Measurements from ENCODE around the gene LSM14A.

Gene LSM14A

GRCh38 chr19:34134190-34135053 is 37.9 kb upstream of the LSM14A start:
- Histone ChIP-seq H3K18ac (ENCODE audit: low read length) (peak overlapping the region; percentile 85), H2BK120ac (ENCODE audit: insufficient read depth, low read length, poor library complexity) (peak overlapping the region; percentile 19), H2BK12ac (ENCODE audit: low read length) (no peak overlapping the region), H3K4ac (ENCODE audit: low read depth, low read length) (peak overlapping the region; percentile 69), H2AK5ac (ENCODE audit: low read length) (no peak overlapping the region), H3K4me3 (ENCODE audit: low read depth, low read length) (peak overlapping the region; percentile 80), H3K14ac (ENCODE audit: low read length) (peak overlapping the region; percentile 79), H3K9ac (ENCODE audit: low read length) (peak overlapping the region; percentile 79), H3K4me2 (ENCODE audit: low read length) (peak overlapping the region; percentile 71), H2AFZ (ENCODE audit: insufficient read depth, low read length, poor library complexity) (peak overlapping the region; percentile 96), H3K79me2 (ENCODE audit: control insufficient read depth, insufficient read depth, low read length, poor library complexity) (peaks cover 3% of the 10 kb centered on the region), H3K4me1 (ENCODE audit: control insufficient read depth in 1 of 2, insufficient read depth in 2 of 2, low read length in 2 of 2) (no peaks in the 10 kb centered on the region), H4K8ac (ENCODE audit: low read depth, low read length) (peak overlapping the region; percentile 98), H3K9me3 (ENCODE audit: insufficient read depth, low read depth, low read length) (no peaks in the 10 kb centered on the region), H2BK5ac (ENCODE audit: low read depth, low read length, poor library complexity) (peak overlapping the region; percentile 35), H3K27ac (ENCODE audit: low read depth, low read length) (peak overlapping the region; percentile 7), H4K12ac (ENCODE audit: low read depth, low read length) (peak overlapping the region; percentile 90), H3K79me1 (ENCODE audit: low read length) (peaks cover 6% of the 10 kb centered on the region), H3K27me3 (ENCODE audit: insufficient read depth, low read length) (no peaks in the 10 kb centered on the region), H4K91ac (ENCODE audit: low read depth, low read length) (peak overlapping the region; percentile 70), H3K36me3 (ENCODE audit: control insufficient read depth in 1 of 2, insufficient read depth in 2 of 2, low read length in 2 of 2) (no peaks in the 10 kb centered on the region), H3K23ac (ENCODE audit: low read length) (no peak overlapping the region)
- WGBS (ENCODE audit: extremely low coverage, insufficient coverage, insufficient read length), result no CpG with 5 or more reads among the region's 63 CpGs
- DNase-seq, result peak; percentile 64 to 79

GRCh38 chr19:34135054-34135800 is 37.1 kb upstream of the LSM14A start:
- Histone ChIP-seq H4K12ac (ENCODE audit: low read depth, low read length) (peak overlapping the region; percentile 84), H3K27me3 (ENCODE audit: insufficient read depth, low read length) (no peaks in the 10 kb centered on the region), H3K18ac (ENCODE audit: low read length) (no peak overlapping the region), H2AK5ac (ENCODE audit: low read length) (no peak overlapping the region), H2AFZ (ENCODE audit: insufficient read depth, low read length, poor library complexity) (no peak overlapping the region), H3K4me1 (ENCODE audit: control insufficient read depth in 1 of 2, insufficient read depth in 2 of 2, low read length in 2 of 2) (no peaks in the 10 kb centered on the region), H3K36me3 (ENCODE audit: control insufficient read depth in 1 of 2, insufficient read depth in 2 of 2, low read length in 2 of 2) (no peaks in the 10 kb centered on the region), H3K4ac (ENCODE audit: low read depth, low read length) (no peak overlapping the region), H3K9ac (ENCODE audit: low read length) (no peak overlapping the region), H2BK5ac (ENCODE audit: low read depth, low read length, poor library complexity) (no peak overlapping the region), H3K4me2 (ENCODE audit: low read length) (peak overlapping the region; percentile 71), H3K4me3 (ENCODE audit: low read depth, low read length) (no peak overlapping the region), H2BK120ac (ENCODE audit: insufficient read depth, low read length, poor library complexity) (no peak overlapping the region), H3K79me2 (ENCODE audit: control insufficient read depth, insufficient read depth, low read length, poor library complexity) (peaks cover 3% of the 10 kb centered on the region), H3K9me3 (ENCODE audit: insufficient read depth, low read depth, low read length) (no peaks in the 10 kb centered on the region), H4K8ac (ENCODE audit: low read depth, low read length) (peak overlapping the region; percentile 98), H3K14ac (ENCODE audit: low read length) (no peak overlapping the region), H2BK12ac (ENCODE audit: low read length) (no peak overlapping the region), H3K23ac (ENCODE audit: low read length) (no peak overlapping the region), H3K27ac (ENCODE audit: low read depth, low read length) (no peak overlapping the region), H3K79me1 (ENCODE audit: low read length) (peaks cover 6% of the 10 kb centered on the region), H4K91ac (ENCODE audit: low read depth, low read length) (no peak overlapping the region)
- DNase-seq, result peak; percentile 49 to 68
- no CpG with 5 or more reads among the region's 24 CpGs for WGBS (ENCODE audit: extremely low coverage, insufficient coverage, insufficient read length)

- no peak overlapping the region for H4K12ac ChIP-seq (ENCODE audit: low read depth, low read length)
- WGBS (ENCODE audit: extremely low coverage, insufficient coverage, insufficient read length), result no CpG with 5 or more reads among the region's 7 CpGs
- no peak overlapping the region for H2BK5ac ChIP-seq (ENCODE audit: low read depth, low read length, poor library complexity)
- H3K9ac ChIP-seq (ENCODE audit: low read length), result no peak overlapping the region
- no peak overlapping the region for H3K4me3 ChIP-seq (ENCODE audit: low read depth, low read length)
- no peak overlapping the region for H3K27ac ChIP-seq (ENCODE audit: low read depth, low read length)
- H3K14ac ChIP-seq (ENCODE audit: low read length), result no peak overlapping the region
- H2AFZ ChIP-seq (ENCODE audit: insufficient read depth, low read length, poor library complexity), result no peak overlapping the region
- H2BK120ac ChIP-seq (ENCODE audit: insufficient read depth, low read length, poor library complexity), result no peak overlapping the region
- H2BK12ac ChIP-seq (ENCODE audit: low read length), result no peak overlapping the region
- H3K4me2 ChIP-seq (ENCODE audit: low read length), result no peak overlapping the region
- peaks cover 6% of the 10 kb centered on the region for H3K79me1 ChIP-seq (ENCODE audit: low read length)
- H3K9me3 ChIP-seq (ENCODE audit: insufficient read depth, low read depth, low read length), result no peaks in the 10 kb centered on the region
- no peaks in the 10 kb centered on the region for H3K27me3 ChIP-seq (ENCODE audit: insufficient read depth, low read length)
- H3K18ac ChIP-seq (ENCODE audit: low read length), result no peak overlapping the region
- H3K36me3 ChIP-seq (ENCODE audit: control insufficient read depth in 1 of 2, insufficient read depth in 2 of 2, low read length in 2 of 2), result no peaks in the 10 kb centered on the region
- peaks cover 3% of the 10 kb centered on the region for H3K79me2 ChIP-seq (ENCODE audit: control insufficient read depth, insufficient read depth, low read length, poor library complexity)
- H2AK5ac ChIP-seq (ENCODE audit: low read length), result no peak overlapping the region
- no peak overlapping the region for H3K23ac ChIP-seq (ENCODE audit: low read length)
- H3K4ac ChIP-seq (ENCODE audit: low read depth, low read length), result no peak overlapping the region
- H3K4me1 ChIP-seq (ENCODE audit: control insufficient read depth in 1 of 2, insufficient read depth in 2 of 2, low read length in 2 of 2), result no peaks in the 10 kb centered on the region
- DNase-seq, result peak; percentile 46 to 72
- H4K91ac ChIP-seq (ENCODE audit: low read depth, low read length), result no peak overlapping the region
- H4K8ac ChIP-seq (ENCODE audit: low read depth, low read length), result no peak overlapping the region
Measured at GRCh38 chr19:34135821-34136611, 36.3 kb upstream of the LSM14A start.

- no peak overlapping the region for H2AFZ ChIP-seq (ENCODE audit: insufficient read depth, low read length, poor library complexity)
- H3K23ac ChIP-seq (ENCODE audit: low read length), result no peak overlapping the region
- no peaks in the 10 kb centered on the region for H3K79me2 ChIP-seq (ENCODE audit: control insufficient read depth, insufficient read depth, low read length, poor library complexity)
- no peak overlapping the region for H3K27ac ChIP-seq (ENCODE audit: low read depth, low read length)
- H3K4me2 ChIP-seq (ENCODE audit: low read length), result no peak overlapping the region
- H3K79me1 ChIP-seq (ENCODE audit: low read length), result no peaks in the 10 kb centered on the region
- H2BK5ac ChIP-seq (ENCODE audit: low read depth, low read length, poor library complexity), result no peak overlapping the region
- no peak overlapping the region for H4K91ac ChIP-seq (ENCODE audit: low read depth, low read length)
- no peak overlapping the region for H2BK12ac ChIP-seq (ENCODE audit: low read length)
- H2AK5ac ChIP-seq (ENCODE audit: low read length), result no peak overlapping the region
- DNase-seq, result no peak
- no peak overlapping the region for H3K4ac ChIP-seq (ENCODE audit: low read depth, low read length)
- H2BK120ac ChIP-seq (ENCODE audit: insufficient read depth, low read length, poor library complexity), result no peak overlapping the region
- peaks cover 2% of the 10 kb centered on the region for H3K9me3 ChIP-seq (ENCODE audit: insufficient read depth, low read depth, low read length)
- no peak overlapping the region for H3K9ac ChIP-seq (ENCODE audit: low read length)
- no peaks in the 10 kb centered on the region for H3K36me3 ChIP-seq (ENCODE audit: control insufficient read depth in 1 of 2, insufficient read depth in 2 of 2, low read length in 2 of 2)
- H3K4me3 ChIP-seq (ENCODE audit: low read depth, low read length), result no peak overlapping the region
- no CpG with 5 or more reads among the region's 5 CpGs for WGBS (ENCODE audit: extremely low coverage, insufficient coverage, insufficient read length)
- no peak overlapping the region for H4K12ac ChIP-seq (ENCODE audit: low read depth, low read length)
- H3K18ac ChIP-seq (ENCODE audit: low read length), result no peak overlapping the region
- H4K8ac ChIP-seq (ENCODE audit: low read depth, low read length), result no peak overlapping the region
- no peaks in the 10 kb centered on the region for H3K27me3 ChIP-seq (ENCODE audit: insufficient read depth, low read length)
- no peaks in the 10 kb centered on the region for H3K4me1 ChIP-seq (ENCODE audit: control insufficient read depth in 1 of 2, insufficient read depth in 2 of 2, low read length in 2 of 2)
- H3K14ac ChIP-seq (ENCODE audit: low read length), result no peak overlapping the region
Measured at GRCh38 chr19:34141025-34141424, 31.3 kb upstream of the LSM14A start.
